ENCODE measurements around the gene REEP1.

DNA sequence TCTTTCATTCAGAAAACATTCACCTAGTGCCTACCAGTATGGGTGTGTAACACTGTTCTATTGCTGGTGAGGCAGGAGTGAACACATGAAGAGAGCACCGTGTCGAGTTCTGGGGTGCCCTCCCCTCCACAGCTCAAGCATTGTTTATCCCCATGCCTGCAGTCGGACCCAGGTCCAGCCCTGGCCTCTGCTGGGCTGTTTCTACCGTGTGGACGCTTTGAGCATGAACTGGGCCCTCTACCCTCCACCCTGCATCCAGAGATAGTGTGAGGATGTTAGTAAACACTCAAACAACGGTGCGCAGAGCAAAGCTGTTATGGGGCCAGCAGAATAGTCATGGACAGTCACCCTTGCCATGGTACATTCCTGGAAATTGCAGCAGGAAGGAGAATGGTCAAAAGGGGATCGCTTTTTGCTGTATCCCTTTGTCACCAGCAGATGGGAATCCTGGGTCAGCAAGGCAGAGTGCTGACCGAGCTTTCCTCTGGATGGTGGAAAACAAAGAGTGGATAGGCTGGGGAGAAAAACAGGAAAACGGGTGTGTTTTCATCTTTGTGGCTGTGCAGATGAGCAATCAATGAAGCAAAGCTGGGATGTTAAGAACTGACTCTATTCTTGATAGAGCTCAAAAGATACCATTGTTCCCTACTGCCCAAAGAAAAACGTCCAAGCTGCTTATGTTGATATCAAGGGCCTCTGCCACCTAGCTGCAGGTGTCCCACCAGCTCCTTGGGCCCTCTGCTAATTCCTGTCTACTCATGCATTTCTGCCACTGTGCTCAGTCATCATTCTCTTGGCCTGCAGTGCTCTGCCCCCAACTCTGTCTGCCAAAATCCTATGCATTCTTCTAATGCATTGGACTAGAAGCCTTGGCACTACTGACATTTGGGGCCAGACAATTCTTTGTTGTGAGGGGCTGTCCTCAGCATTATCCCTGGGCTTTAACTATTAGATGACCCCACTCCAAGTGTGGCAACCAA, 38.7 kb downstream of the REEP1 start:
- TF ChIP-seq CTCF (optimal IDR thresholded peaks at IDR 0.05 in 1 of 3, IDR thresholded peaks at IDR 0.05 in 1 of 3, conservative IDR thresholded peaks at IDR 0.05 in 1 of 3; ENCODE audit: extremely low read depth in 1 of 3, insufficient read depth in 2 of 3, low read length in 3 of 3) = peak in 1 of 3 experiments; percentile 2
- no peak for TF ChIP-seq EZH2 (IDR thresholded peaks at IDR 0.05; ENCODE audit: low read length)

Measured in keratinocyte (primary cell).